GM23338 (cell line): ENCODE results near the gene TFDP1.

ENCODE experiments used
- CREB1 ChIP-seq: fragments of 250-450 bp; sonication (Bioruptor Pico); IDR thresholded peaks from 2 replicates; pipeline ENCODE4 v1.5.0; 2020; ENCODE audit warnings: low read depth, mild to moderate bottlenecking, moderate library complexity
- EZH2 ChIP-seq: fragments of 200-600 bp; sonication (generic); IDR thresholded peaks from one replicate; pipeline ENCODE4 v1.8.0; 2017; ENCODE audit warnings: antibody characterized with exemption, mild to moderate bottlenecking, low read depth; ENCODE audit not compliant: unreplicated experiment
- EZH2phosphoT487 ChIP-seq: fragments of 200-600 bp; sonication (generic); IDR thresholded peaks from one replicate; pipeline ENCODE4 v1.8.1; 2018; ENCODE audit warnings: antibody characterized with exemption; ENCODE audit not compliant: unreplicated experiment
- JUNB ChIP-seq: IDR thresholded peaks from one replicate; pipeline ENCODE4 v1.6.1; 2016; ENCODE audit warnings: antibody characterized with exemption; ENCODE audit not compliant: unreplicated experiment
- NANOG ChIP-seq: IDR thresholded peaks from 2 replicates; pipeline ENCODE4 v1.6.1; 2016; ENCODE audit warnings: antibody characterized with exemption, borderline replicate concordance
- POLR2AphosphoS5 ChIP-seq: IDR thresholded peaks from 2 replicates; pipeline ENCODE4 v1.6.1; 2016; ENCODE audit warnings: antibody characterized with exemption, low read depth
- STAT1 ChIP-seq: IDR thresholded peaks from one replicate; pipeline ENCODE4 v1.6.1; 2016; ENCODE audit warnings: antibody characterized with exemption; ENCODE audit not compliant: unreplicated experiment
- ZNF114 ChIP-seq: fragments of 250-450 bp; sonication (Bioruptor Pico); IDR thresholded peaks from 2 replicates; pipeline ENCODE4 v1.5.0; 2020; ENCODE audit warnings: mild to moderate bottlenecking, moderate library complexity
- ZNF331 ChIP-seq: fragments of 250-450 bp; sonication (Bioruptor Pico); IDR thresholded peaks from 2 replicates; pipeline ENCODE4 v1.5.0; 2020; ENCODE audit warnings: low read depth, mild to moderate bottlenecking, moderate library complexity
- TF ChIP-seq, protein P1 (sequence below), 2 experiments: fragments of 200-600 bp in 1 of 2; sonication (generic) in 1 of 2; conservative IDR thresholded peaks; 2 replicates each; pipeline versions ENCODE4 v1.5.1 to v1.6.1; 2016 to 2017; ENCODE audit warnings: antibody characterized with exemption in 2 of 2, low read depth in 2 of 2, mild to moderate bottlenecking in 2 of 2, moderate library complexity in 1 of 2
- TF ChIP-seq, protein P2 (sequence below): IDR thresholded peaks from 2 replicates; pipeline ENCODE4 v1.6.1; 2016; ENCODE audit warnings: antibody characterized with exemption
- TF ChIP-seq, protein P3 (sequence below): IDR thresholded peaks from one replicate; pipeline ENCODE4 v1.6.1; 2018; ENCODE audit warnings: antibody characterized with exemption; ENCODE audit not compliant: unreplicated experiment
- TF ChIP-seq, protein P4 (sequence below): fragments of 250-450 bp; sonication (Bioruptor Pico); IDR thresholded peaks from 2 replicates; pipeline ENCODE4 v1.5.0; 2020; ENCODE audit warnings: mild to moderate bottlenecking, moderate library complexity

DNA sequence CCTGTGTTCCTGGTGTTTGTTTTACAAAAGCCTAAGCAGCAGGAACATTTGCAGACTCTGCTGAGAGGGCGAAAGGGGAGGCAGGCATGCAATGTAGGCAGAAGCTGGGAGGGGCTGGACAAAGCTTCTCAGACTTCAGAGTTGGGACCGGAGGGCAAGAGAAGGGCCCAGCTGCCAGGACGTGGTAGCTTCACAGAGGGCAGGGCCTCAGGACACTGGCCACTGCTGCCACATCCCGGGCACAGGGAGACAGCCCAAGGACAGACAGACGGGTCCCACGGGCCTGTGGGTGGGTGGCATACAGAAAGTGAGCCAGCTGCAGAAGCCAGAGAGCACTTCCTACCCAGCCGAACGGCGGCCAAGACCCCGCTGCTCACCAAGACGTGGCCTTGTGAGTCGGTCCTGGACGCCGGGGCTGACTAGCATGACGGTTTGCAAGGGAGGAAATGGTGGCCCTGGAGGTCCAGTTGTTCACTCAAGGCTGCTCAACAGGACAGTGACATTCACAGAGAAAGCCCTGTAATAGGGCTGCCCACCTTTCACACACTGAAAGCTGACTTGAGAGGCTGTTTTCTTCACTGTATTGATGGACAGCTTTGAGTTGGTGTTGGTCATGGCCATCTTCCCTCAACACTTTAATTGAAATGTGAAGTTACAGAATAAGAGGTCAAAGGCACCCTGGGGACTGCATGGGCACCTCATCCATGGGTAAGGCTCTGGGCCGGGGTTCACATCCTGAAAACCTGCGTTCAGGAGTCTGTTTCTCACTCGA lies 23.7 kb upstream of the TFDP1 start:
- TF ChIP-seq, protein P1, sequence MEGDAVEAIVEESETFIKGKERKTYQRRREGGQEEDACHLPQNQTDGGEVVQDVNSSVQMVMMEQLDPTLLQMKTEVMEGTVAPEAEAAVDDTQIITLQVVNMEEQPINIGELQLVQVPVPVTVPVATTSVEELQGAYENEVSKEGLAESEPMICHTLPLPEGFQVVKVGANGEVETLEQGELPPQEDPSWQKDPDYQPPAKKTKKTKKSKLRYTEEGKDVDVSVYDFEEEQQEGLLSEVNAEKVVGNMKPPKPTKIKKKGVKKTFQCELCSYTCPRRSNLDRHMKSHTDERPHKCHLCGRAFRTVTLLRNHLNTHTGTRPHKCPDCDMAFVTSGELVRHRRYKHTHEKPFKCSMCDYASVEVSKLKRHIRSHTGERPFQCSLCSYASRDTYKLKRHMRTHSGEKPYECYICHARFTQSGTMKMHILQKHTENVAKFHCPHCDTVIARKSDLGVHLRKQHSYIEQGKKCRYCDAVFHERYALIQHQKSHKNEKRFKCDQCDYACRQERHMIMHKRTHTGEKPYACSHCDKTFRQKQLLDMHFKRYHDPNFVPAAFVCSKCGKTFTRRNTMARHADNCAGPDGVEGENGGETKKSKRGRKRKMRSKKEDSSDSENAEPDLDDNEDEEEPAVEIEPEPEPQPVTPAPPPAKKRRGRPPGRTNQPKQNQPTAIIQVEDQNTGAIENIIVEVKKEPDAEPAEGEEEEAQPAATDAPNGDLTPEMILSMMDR (conservative IDR thresholded peaks at IDR 0.05; ENCODE audit: low read depth in 2 of 2): no peak
- TF ChIP-seq EZH2: no peak
- no peak for TF ChIP-seq EZH2phosphoT487
- TF ChIP-seq, protein P2, sequence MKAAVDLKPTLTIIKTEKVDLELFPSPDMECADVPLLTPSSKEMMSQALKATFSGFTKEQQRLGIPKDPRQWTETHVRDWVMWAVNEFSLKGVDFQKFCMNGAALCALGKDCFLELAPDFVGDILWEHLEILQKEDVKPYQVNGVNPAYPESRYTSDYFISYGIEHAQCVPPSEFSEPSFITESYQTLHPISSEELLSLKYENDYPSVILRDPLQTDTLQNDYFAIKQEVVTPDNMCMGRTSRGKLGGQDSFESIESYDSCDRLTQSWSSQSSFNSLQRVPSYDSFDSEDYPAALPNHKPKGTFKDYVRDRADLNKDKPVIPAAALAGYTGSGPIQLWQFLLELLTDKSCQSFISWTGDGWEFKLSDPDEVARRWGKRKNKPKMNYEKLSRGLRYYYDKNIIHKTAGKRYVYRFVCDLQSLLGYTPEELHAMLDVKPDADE: no peak
- TF ChIP-seq JUNB: no peak
- TF ChIP-seq, protein P3, sequence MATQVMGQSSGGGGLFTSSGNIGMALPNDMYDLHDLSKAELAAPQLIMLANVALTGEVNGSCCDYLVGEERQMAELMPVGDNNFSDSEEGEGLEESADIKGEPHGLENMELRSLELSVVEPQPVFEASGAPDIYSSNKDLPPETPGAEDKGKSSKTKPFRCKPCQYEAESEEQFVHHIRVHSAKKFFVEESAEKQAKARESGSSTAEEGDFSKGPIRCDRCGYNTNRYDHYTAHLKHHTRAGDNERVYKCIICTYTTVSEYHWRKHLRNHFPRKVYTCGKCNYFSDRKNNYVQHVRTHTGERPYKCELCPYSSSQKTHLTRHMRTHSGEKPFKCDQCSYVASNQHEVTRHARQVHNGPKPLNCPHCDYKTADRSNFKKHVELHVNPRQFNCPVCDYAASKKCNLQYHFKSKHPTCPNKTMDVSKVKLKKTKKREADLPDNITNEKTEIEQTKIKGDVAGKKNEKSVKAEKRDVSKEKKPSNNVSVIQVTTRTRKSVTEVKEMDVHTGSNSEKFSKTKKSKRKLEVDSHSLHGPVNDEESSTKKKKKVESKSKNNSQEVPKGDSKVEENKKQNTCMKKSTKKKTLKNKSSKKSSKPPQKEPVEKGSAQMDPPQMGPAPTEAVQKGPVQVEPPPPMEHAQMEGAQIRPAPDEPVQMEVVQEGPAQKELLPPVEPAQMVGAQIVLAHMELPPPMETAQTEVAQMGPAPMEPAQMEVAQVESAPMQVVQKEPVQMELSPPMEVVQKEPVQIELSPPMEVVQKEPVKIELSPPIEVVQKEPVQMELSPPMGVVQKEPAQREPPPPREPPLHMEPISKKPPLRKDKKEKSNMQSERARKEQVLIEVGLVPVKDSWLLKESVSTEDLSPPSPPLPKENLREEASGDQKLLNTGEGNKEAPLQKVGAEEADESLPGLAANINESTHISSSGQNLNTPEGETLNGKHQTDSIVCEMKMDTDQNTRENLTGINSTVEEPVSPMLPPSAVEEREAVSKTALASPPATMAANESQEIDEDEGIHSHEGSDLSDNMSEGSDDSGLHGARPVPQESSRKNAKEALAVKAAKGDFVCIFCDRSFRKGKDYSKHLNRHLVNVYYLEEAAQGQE: no peak
- no peak for TF ChIP-seq POLR2AphosphoS5
- TF ChIP-seq ZNF114 (CRISPR knock-in tag): no peak
- TF ChIP-seq ZNF331 (CRISPR knock-in tag): no peak
- TF ChIP-seq, protein P4, sequence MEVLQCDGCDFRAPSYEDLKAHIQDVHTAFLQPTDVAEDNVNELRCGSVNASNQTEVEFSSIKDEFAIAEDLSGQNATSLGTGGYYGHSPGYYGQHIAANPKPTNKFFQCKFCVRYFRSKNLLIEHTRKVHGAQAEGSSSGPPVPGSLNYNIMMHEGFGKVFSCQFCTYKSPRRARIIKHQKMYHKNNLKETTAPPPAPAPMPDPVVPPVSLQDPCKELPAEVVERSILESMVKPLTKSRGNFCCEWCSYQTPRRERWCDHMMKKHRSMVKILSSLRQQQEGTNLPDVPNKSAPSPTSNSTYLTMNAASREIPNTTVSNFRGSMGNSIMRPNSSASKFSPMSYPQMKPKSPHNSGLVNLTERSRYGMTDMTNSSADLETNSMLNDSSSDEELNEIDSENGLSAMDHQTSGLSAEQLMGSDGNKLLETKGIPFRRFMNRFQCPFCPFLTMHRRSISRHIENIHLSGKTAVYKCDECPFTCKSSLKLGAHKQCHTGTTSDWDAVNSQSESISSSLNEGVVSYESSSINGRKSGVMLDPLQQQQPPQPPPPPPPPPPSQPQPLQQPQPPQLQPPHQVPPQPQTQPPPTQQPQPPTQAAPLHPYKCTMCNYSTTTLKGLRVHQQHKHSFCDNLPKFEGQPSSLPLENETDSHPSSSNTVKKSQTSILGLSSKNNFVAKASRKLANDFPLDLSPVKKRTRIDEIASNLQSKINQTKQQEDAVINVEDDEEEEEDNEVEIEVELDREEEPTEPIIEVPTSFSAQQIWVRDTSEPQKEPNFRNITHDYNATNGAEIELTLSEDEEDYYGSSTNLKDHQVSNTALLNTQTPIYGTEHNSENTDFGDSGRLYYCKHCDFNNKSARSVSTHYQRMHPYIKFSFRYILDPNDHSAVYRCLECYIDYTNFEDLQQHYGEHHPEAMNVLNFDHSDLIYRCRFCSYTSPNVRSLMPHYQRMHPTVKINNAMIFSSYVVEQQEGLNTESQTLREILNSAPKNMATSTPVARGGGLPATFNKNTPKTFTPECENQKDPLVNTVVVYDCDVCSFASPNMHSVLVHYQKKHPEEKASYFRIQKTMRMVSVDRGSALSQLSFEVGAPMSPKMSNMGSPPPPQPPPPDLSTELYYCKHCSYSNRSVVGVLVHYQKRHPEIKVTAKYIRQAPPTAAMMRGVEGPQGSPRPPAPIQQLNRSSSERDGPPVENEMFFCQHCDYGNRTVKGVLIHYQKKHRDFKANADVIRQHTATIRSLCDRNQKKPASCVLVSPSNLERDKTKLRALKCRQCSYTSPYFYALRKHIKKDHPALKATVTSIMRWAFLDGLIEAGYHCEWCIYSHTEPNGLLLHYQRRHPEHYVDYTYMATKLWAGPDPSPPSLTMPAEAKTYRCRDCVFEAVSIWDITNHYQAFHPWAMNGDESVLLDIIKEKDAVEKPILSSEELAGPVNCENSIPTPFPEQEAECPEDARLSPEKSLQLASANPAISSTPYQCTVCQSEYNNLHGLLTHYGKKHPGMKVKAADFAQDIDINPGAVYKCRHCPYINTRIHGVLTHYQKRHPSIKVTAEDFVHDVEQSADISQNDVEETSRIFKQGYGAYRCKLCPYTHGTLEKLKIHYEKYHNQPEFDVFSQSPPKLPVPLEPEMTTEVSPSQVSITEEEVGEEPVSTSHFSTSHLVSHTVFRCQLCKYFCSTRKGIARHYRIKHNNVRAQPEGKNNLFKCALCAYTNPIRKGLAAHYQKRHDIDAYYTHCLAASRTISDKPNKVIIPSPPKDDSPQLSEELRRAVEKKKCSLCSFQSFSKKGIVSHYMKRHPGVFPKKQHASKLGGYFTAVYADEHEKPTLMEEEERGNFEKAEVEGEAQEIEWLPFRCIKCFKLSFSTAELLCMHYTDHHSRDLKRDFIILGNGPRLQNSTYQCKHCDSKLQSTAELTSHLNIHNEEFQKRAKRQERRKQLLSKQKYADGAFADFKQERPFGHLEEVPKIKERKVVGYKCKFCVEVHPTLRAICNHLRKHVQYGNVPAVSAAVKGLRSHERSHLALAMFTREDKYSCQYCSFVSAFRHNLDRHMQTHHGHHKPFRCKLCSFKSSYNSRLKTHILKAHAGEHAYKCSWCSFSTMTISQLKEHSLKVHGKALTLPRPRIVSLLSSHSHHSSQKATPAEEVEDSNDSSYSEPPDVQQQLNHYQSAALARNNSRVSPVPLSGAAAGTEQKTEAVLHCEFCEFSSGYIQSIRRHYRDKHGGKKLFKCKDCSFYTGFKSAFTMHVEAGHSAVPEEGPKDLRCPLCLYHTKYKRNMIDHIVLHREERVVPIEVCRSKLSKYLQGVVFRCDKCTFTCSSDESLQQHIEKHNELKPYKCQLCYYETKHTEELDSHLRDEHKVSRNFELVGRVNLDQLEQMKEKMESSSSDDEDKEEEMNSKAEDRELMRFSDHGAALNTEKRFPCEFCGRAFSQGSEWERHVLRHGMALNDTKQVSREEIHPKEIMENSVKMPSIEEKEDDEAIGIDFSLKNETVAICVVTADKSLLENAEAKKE: no peak
- TF ChIP-seq CREB1: no peak
- TF ChIP-seq STAT1: no peak
- no peak for TF ChIP-seq NANOG
